Measurements from ENCODE around the gene SEC62. TPM values are rescaled to one million over a fixed set of nuclear protein-coding genes. Genes with fewer than 3 reads are reported as not detected.

Gene SEC62
- polyA plus RNA-seq, 3 donors: 15.6 to 117 (median 95.2) TPM

DNA sequence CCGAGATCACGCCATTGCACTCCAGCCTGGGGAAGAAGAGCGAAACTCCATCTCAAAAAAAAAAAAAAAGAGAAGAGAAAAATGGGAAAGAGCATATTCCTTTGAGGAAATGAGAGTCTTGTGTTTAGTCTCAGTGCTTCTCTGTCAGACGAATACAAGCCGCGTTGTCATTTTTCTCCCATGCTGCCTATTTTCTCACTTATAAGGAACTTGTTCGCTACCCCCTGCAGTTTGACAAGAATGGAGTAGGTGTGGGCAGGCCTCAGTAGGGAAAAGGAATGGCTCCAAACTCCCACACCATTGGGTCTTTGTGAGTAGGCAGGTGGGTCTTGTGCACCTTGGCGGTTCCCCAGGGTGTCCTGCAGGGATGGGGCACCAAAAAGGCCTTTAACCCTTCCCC lies 77.7 kb downstream of the SEC62 start:
- peak overlapping the region; percentile 85 to 93 (median 91) for H3K27ac Mint-ChIP-seq

DNA sequence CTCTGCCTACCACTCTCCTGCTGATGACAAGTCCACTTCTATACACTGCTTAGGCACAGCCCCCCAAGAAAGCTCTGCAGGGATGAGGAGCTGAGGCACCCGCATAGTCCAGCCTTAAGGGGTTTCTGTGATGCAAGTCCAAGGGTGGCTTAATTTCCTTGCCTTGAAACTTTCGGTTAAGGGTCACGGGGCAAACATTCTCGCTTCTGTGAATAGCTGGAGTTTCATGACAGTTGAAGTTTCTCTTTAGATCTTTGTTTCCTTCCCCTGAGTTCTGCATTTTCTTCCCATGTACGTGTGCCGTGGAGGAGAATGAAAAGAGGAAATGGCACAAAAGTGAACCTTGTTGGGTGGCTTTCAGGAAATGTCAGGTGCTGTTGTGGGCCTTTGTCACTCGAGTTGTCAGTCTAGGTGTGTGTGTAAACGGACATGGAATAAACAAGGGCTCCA lies 78.2 kb downstream of the SEC62 start:
- DNase-seq: peak; percentile 66 to 89 (median 79)
- H2AFZ ChIP-seq (ENCODE audit: insufficient read depth, low read depth, low read length, poor library complexity, severe bottlenecking): no peak overlapping the region
- intact Hi-C loops (cut with micrococcal nuclease): loop anchor here in 1 of 2 donors (10.0 kb wide), 2 partner anchors 50 to 180 kb away; partner anchors contain the start of gene LRRC31
- peak overlapping the region; percentile 50 for H3K9ac ChIP-seq (ENCODE audit: insufficient read depth, low read length, poor library complexity, severe bottlenecking)
- peaks cover 50% of the 10 kb centered on the region for H3K79me2 ChIP-seq (ENCODE audit: insufficient read depth, low read length)
- H3K4me2 ChIP-seq (replicated peaks; ENCODE audit: extremely low read depth, low read length, poor library complexity, severe bottlenecking): peak overlapping the region; percentile 74
- H3K36me3 ChIP-seq (replicated peaks in 1 of 2; ENCODE audit: control insufficient read depth in 1 of 2, insufficient read depth in 2 of 2, low read length in 2 of 2): no peaks in the 10 kb centered on the region
- Mint-ChIP-seq H3K4me3 (peak overlapping the region; percentile 71 to 87), H3K36me3 (peaks cover 12 to 16% of the 10 kb centered on the region in 2 donors), H3K27ac (peak overlapping the region; percentile 85 to 93 (median 91)), H3K27me3 (ENCODE audit: low read depth in 3 of 3) (peaks cover 0 to 3% (median 0%) of the 10 kb centered on the region in 3 donors), H3K4me1 (peaks cover 33% of the 10 kb centered on the region), H3K9me3 (no peaks in the 10 kb centered on the region)
- H3K4me3 ChIP-seq (replicated peaks in 1 of 3; ENCODE audit: low read depth in 2 of 3, low read length in 3 of 3): peak overlapping the region; percentile 20 to 67 (median 26)
- no peaks in the 10 kb centered on the region for H3K27me3 ChIP-seq (ENCODE audit: control insufficient read depth in 2 of 2, insufficient read depth in 2 of 2, low read length in 2 of 2)
- no peaks in the 10 kb centered on the region for H3K9me3 ChIP-seq (replicated peaks in 1 of 2; ENCODE audit: control insufficient read depth in 1 of 2, insufficient read depth in 1 of 2, low read length in 2 of 2)
- WGBS (ENCODE audit: insufficient coverage): 5% methylated on average over 4 of the region's 8 CpGs
- no peaks in the 10 kb centered on the region for H4K20me1 ChIP-seq (ENCODE audit: insufficient read depth, low read length)
- H3K4me1 ChIP-seq (ENCODE audit: control insufficient read depth in 1 of 2, insufficient read depth in 2 of 2, low read length in 2 of 2): peaks cover 26% of the 10 kb centered on the region in 2 donors
- TF ChIP-seq, protein P1, sequence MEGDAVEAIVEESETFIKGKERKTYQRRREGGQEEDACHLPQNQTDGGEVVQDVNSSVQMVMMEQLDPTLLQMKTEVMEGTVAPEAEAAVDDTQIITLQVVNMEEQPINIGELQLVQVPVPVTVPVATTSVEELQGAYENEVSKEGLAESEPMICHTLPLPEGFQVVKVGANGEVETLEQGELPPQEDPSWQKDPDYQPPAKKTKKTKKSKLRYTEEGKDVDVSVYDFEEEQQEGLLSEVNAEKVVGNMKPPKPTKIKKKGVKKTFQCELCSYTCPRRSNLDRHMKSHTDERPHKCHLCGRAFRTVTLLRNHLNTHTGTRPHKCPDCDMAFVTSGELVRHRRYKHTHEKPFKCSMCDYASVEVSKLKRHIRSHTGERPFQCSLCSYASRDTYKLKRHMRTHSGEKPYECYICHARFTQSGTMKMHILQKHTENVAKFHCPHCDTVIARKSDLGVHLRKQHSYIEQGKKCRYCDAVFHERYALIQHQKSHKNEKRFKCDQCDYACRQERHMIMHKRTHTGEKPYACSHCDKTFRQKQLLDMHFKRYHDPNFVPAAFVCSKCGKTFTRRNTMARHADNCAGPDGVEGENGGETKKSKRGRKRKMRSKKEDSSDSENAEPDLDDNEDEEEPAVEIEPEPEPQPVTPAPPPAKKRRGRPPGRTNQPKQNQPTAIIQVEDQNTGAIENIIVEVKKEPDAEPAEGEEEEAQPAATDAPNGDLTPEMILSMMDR (IDR thresholded peaks at IDR 0.05): no peak
- H3K27ac ChIP-seq (ENCODE audit: low read depth in 1 of 2, low read length in 2 of 2): peak overlapping the region; percentile 75 to 95

More for the DNA sequence above, 77.7 kb downstream of the SEC62 start:
- intact Hi-C loops (cut with micrococcal nuclease): loop anchor here in 1 of 2 donors (10.0 kb wide), 2 partner anchors 49 to 179 kb away; partner anchors contain the start of gene LRRC31
- Histone ChIP-seq H3K27ac (ENCODE audit: low read depth in 1 of 2, low read length in 2 of 2) (peak overlapping the region; percentile 75 to 95), H3K27me3 (ENCODE audit: control insufficient read depth in 2 of 2, insufficient read depth in 2 of 2, low read length in 2 of 2) (no peaks in the 10 kb centered on the region), H3K4me1 (ENCODE audit: control insufficient read depth in 1 of 2, insufficient read depth in 2 of 2, low read length in 2 of 2) (peaks cover 26% of the 10 kb centered on the region in 2 donors), H3K4me2 (replicated peaks; ENCODE audit: extremely low read depth, low read length, poor library complexity, severe bottlenecking) (peak overlapping the region; percentile 74), H4K20me1 (ENCODE audit: insufficient read depth, low read length) (no peaks in the 10 kb centered on the region), H3K79me2 (ENCODE audit: insufficient read depth, low read length) (peaks cover 45% of the 10 kb centered on the region), H3K9me3 (replicated peaks in 1 of 2; ENCODE audit: control insufficient read depth in 1 of 2, insufficient read depth in 1 of 2, low read length in 2 of 2) (no peaks in the 10 kb centered on the region), H2AFZ (ENCODE audit: insufficient read depth, low read depth, low read length, poor library complexity, severe bottlenecking) (no peak overlapping the region), H3K9ac (ENCODE audit: insufficient read depth, low read length, poor library complexity, severe bottlenecking) (peak overlapping the region; percentile 50), H3K4me3 (replicated peaks in 1 of 3; ENCODE audit: low read depth in 2 of 3, low read length in 3 of 3) (peak overlapping the region; percentile 20 to 67 (median 26)), H3K36me3 (replicated peaks in 1 of 2; ENCODE audit: control insufficient read depth in 1 of 2, insufficient read depth in 2 of 2, low read length in 2 of 2) (no peaks in the 10 kb centered on the region)
- Mint-ChIP-seq H3K4me1 (peaks cover 33% of the 10 kb centered on the region), H3K36me3 (peaks cover 13 to 16% of the 10 kb centered on the region in 2 donors), H3K9me3 (no peaks in the 10 kb centered on the region), H3K27me3 (ENCODE audit: low read depth in 3 of 3) (peaks cover 0 to 3% (median 0%) of the 10 kb centered on the region in 3 donors), H3K4me3 (peak overlapping the region; percentile 71 to 87)
- 100% methylated on average over 1 of the region's 8 CpGs for WGBS (ENCODE audit: insufficient coverage)
- DNase-seq: peak; percentile 18 to 59 (median 57)
- TF ChIP-seq, protein P1 (IDR thresholded peaks at IDR 0.05): no peak

Measured in CD14-positive monocyte (primary cell).